Stomach (tissue), 9 donors: ENCODE measurements around the gene SNTG2. TPM values are rescaled to one million over a fixed set of nuclear protein-coding genes. Genes with fewer than 3 reads are reported as not detected.

Experiments used
- DNase-seq, 2 donors: peaks; one replicate each; pipeline versions ENCODE4 v3.0.0 to v3.0.0-alpha.2; 2013 to 2019
- H3K27ac ChIP-seq, 5 donors: fragments of 200-600 bp in 4 of 5; sonication (generic) in 4 of 5; one replicate each; pipeline ENCODE4 v1.5.1; 2013 to 2019; ENCODE audit warnings: mild to moderate bottlenecking in 1 of 5, moderate library complexity in 1 of 5
- H3K27me3 ChIP-seq, 3 donors: fragments of 200-600 bp; sonication (generic); one replicate each; pipeline ENCODE4 v1.5.1; 2017 to 2019; ENCODE audit warnings: mixed run types in 1 of 3
- H3K36me3 ChIP-seq, 4 donors: fragments of 200-600 bp; sonication (generic); 1 replicate in 3 of 4; 2 replicates in 1 of 4; pipeline ENCODE4 v1.5.1; 2016 to 2019
- H3K4me1 ChIP-seq, 4 donors: fragments of 200-600 bp; sonication (generic); one replicate each; pipeline ENCODE4 v1.5.1; 2016 to 2019
- H3K4me3 ChIP-seq, 4 donors: fragments of 200-600 bp; sonication (generic) in 3 of 4; one replicate each; pipeline ENCODE4 v1.5.1; 2016 to 2019; ENCODE audit warnings: mild to moderate bottlenecking in 1 of 4
- H3K9me3 ChIP-seq, 4 donors: fragments of 200-600 bp; sonication (generic); one replicate each; pipeline ENCODE4 v1.5.1; 2016 to 2019
- CTCF ChIP-seq, 7 experiments: fragments of 450-650 bp in 4 of 7; fragments of 200-600 bp in 3 of 7; sonication (generic) in 3 of 7; IDR thresholded peaks; one replicate each; pipeline ENCODE4 v1.5.1; 2016 to 2019; ENCODE audit warnings: antibody characterized with exemption in 7 of 7, control low read depth in 2 of 7, mild to moderate bottlenecking in 1 of 7
- EP300 ChIP-seq: sonication (generic); formaldehyde crosslinking; IDR thresholded peaks from one replicate; pipeline ENCODE4 v1.6.1; 2017; ENCODE audit warnings: antibody characterized with exemption
- POLR2A ChIP-seq, 4 donors: fragments of 450-650 bp; IDR thresholded peaks; one replicate each; pipeline ENCODE4 v1.6.1; 2016; ENCODE audit warnings: antibody characterized with exemption in 4 of 4, control low read depth in 2 of 4, mild to moderate bottlenecking in 1 of 4, moderate library complexity in 1 of 4
- POLR2AphosphoS5 ChIP-seq, 3 donors: sonication (generic); formaldehyde crosslinking; IDR thresholded peaks; one replicate each; pipeline ENCODE4 v1.6.1; 2016; ENCODE audit warnings: antibody characterized with exemption in 3 of 3
- WGBS, 5 donors: extraction: QIAGEN DNeasy Blood & Tissue Kit in 3 of 5; methylation state at CpG; one replicate each; pipeline versions ENCODE4 v1.1.5 to v1.1.7; 2013 to 2018; 5-methylcytosine and 5-hydroxymethylcytosine counted together
- intact Hi-C: fragments of 100-400 bp; cut with DNase I; formaldehyde crosslinking; loops from one replicate; pipeline ENCODE4 v1.15.1; 2023; ENCODE audit warnings: low total_unique reads
- polyA plus RNA-seq, 3 donors: library from polyadenylated mRNA; stranded (reverse); fragments of 200-250 nt; gene quantifications; one replicate each; pipeline ENCODE4 v1.2.3, GENCODE V29; 2013
- total RNA-seq, 5 donors: library from RNA; depleted of rRNA; stranded (reverse); fragments of >200 nt; gene quantifications; one replicate each; pipeline versions ENCODE4 v1.1.0 to v1.2.3, GENCODE V29; 2014 to 2016
- donor health status: healthy with polysubstance abuse.
- donor health status: Bipolar disorder and iron deficiency.
- donor health status: healthy.

SNTG2 gene
- total and polyA plus RNA-seq, 8 donors = 0.68 to 19.6 (median 5.3) TPM; not detected in 1

GRCh38 chr2:1011006-1011405, 60.4 kb downstream of the SNTG2 start:
- no peak for DNase-seq
- H3K9me3 ChIP-seq = no peaks in the 10 kb centered on the region
- TF ChIP-seq POLR2A (IDR thresholded peaks at IDR 0.05) (no peak), EP300 (no peak), CTCF (IDR thresholded peaks at IDR 0.05) (no peak), POLR2AphosphoS5 (IDR thresholded peaks at IDR 0.05) (no peak)
- H3K4me3 ChIP-seq = no peak overlapping the region
- intact Hi-C loops = no loop called here
- no peaks in the 10 kb centered on the region for H3K27me3 ChIP-seq
- no peaks in the 10 kb centered on the region for H3K36me3 ChIP-seq
- no peak overlapping the region for H3K27ac ChIP-seq
- WGBS, 5 donors = 29 to 44% (median 36%) methylated on average over 5 of the region's 5 CpGs
- peaks cover 0 to 9% (median 0%) of the 10 kb centered on the region in 4 donors for H3K4me1 ChIP-seq

- intact Hi-C loops = no loop called here
- no peaks in the 10 kb centered on the region for H3K36me3 ChIP-seq
- no peaks in the 10 kb centered on the region for H3K9me3 ChIP-seq
- no peaks in the 10 kb centered on the region for H3K27me3 ChIP-seq
- no peak overlapping the region for H3K4me3 ChIP-seq
- DNase-seq = no peak
- TF ChIP-seq EP300 = no peak
- no peak for TF ChIP-seq CTCF (IDR thresholded peaks at IDR 0.05)
- no peak for TF ChIP-seq POLR2A (IDR thresholded peaks at IDR 0.05)
- no peak for TF ChIP-seq POLR2AphosphoS5 (IDR thresholded peaks at IDR 0.05)
- H3K27ac ChIP-seq = no peak overlapping the region
- WGBS, 5 donors = 91 to 96% (median 93%) methylated on average over 7 of the region's 7 CpGs
- peaks cover 0 to 9% (median 0%) of the 10 kb centered on the region in 4 donors for H3K4me1 ChIP-seq
Observed at GRCh38 chr2:1011985-1012384, 61.3 kb downstream of the SNTG2 start.

- no peak for DNase-seq
- Histone ChIP-seq H3K27ac (no peak overlapping the region), H3K4me3 (no peak overlapping the region), H3K27me3 (no peaks in the 10 kb centered on the region), H3K4me1 (peaks cover 0 to 9% (median 0%) of the 10 kb centered on the region in 4 donors), H3K9me3 (no peaks in the 10 kb centered on the region), H3K36me3 (no peaks in the 10 kb centered on the region)
- TF ChIP-seq EP300 = no peak
- WGBS, 5 donors = 75 to 84% (median 77%) methylated on average over 12 of the region's 12 CpGs
- intact Hi-C loops = no loop called here
Observed at GRCh38 chr2:1014802-1015201, 64.2 kb downstream of the SNTG2 start.

GRCh38 chr2:1016500-1016899, 65.9 kb downstream of the SNTG2 start:
- WGBS, 5 donors = 82 to 93% (median 89%) methylated on average over 8 of the region's 8 CpGs
- Histone ChIP-seq H3K27me3 (no peaks in the 10 kb centered on the region), H3K36me3 (no peaks in the 10 kb centered on the region), H3K4me3 (no peak overlapping the region), H3K27ac (no peak overlapping the region), H3K9me3 (no peaks in the 10 kb centered on the region), H3K4me1 (no peaks in the 10 kb centered on the region)
- TF ChIP-seq CTCF (IDR thresholded peaks at IDR 0.05) (no peak), POLR2A (IDR thresholded peaks at IDR 0.05) (no peak), EP300 (no peak), POLR2AphosphoS5 (IDR thresholded peaks at IDR 0.05) (no peak)
- no peak for DNase-seq
- intact Hi-C loops = no loop called here

GRCh38 chr2:1017827-1018226, 67.2 kb downstream of the SNTG2 start:
- TF ChIP-seq POLR2A (IDR thresholded peaks at IDR 0.05) (no peak), CTCF (IDR thresholded peaks at IDR 0.05) (no peak), POLR2AphosphoS5 (IDR thresholded peaks at IDR 0.05) (no peak), EP300 (no peak)
- H3K27me3 ChIP-seq = no peaks in the 10 kb centered on the region
- intact Hi-C loops = no loop called here
- no peaks in the 10 kb centered on the region for H3K36me3 ChIP-seq
- no peak overlapping the region for H3K4me3 ChIP-seq
- no peak overlapping the region for H3K27ac ChIP-seq
- DNase-seq = no peak
- no peaks in the 10 kb centered on the region for H3K9me3 ChIP-seq
- H3K4me1 ChIP-seq = no peaks in the 10 kb centered on the region
- WGBS, 5 donors = 69 to 81% (median 75%) methylated on average over 6 of the region's 6 CpGs
